Activated naive CD4-positive, alpha-beta T cell treated with anti-CD3 and anti-CD28 coated beads, Interleukin-2, amount 50 U/mL, for 72 hours (primary cell): ENCODE measurements around the gene NGRN. TPM values are rescaled to one million over a fixed set of nuclear protein-coding genes. Genes with fewer than 3 reads are reported as not detected.
"Not testable (repeated sequence)": the region's sequence is repeated elsewhere in the genome, so short reads cannot be mapped to it uniquely, and the experiment has no call there.

Experiments
- ATAC-seq, 2 donors: fragments of 150-1000 bp; cut with Tn5 transposase; 2 replicates each; pipeline ENCODE4 v1.10.0; 2021; ENCODE audit warnings: mild to moderate bottlenecking in 2 of 2, moderate library complexity in 2 of 2
- DNase-seq, 2 donors: peaks; one replicate each; pipeline ENCODE4 v3.0.0; 2021 to 2022; ENCODE audit warnings: low spot score in 2 of 2
- H3K27ac Mint-ChIP-seq, 2 donors: one replicate each; pipeline ENCODE4 v1.8.0; 2022; ENCODE audit warnings: mild to moderate bottlenecking in 2 of 2, mixed read lengths in 2 of 2
- H3K36me3 Mint-ChIP-seq, 2 donors: one replicate each; pipeline ENCODE4 v1.8.0; 2022; ENCODE audit warnings: mixed read lengths in 2 of 2
- H3K9me3 Mint-ChIP-seq, 2 donors: one replicate each; pipeline ENCODE4 v1.8.0; 2022; ENCODE audit warnings: mixed read lengths in 2 of 2
- total RNA-seq, 2 donors: library from RNA; stranded (reverse); gene quantifications; one replicate each; pipeline ENCODE4 v1.2.3, GENCODE V29; 2022

NGRN gene
- total RNA-seq, 2 donors from 2014 or later: 17.8 to 36.2 TPM

GRCh38 chr15:90294601-90295269 is 29.3 kb downstream of the NGRN start:
- Mint-ChIP-seq H3K9me3 (no peaks in the 10 kb centered on the region), H3K36me3 (no peaks in the 10 kb centered on the region), H3K27ac (no peak overlapping the region)
- DNase-seq: no peak
- ATAC-seq: no peak

GRCh38 chr15:90295270-90295648 is 29.8 kb downstream of the NGRN start:
- no peaks in the 10 kb centered on the region for H3K9me3 Mint-ChIP-seq
- no peak overlapping the region for H3K27ac Mint-ChIP-seq
- H3K36me3 Mint-ChIP-seq: no peaks in the 10 kb centered on the region
- no peak for ATAC-seq
- no peak for DNase-seq

- not testable (repeated sequence) for H3K36me3 Mint-ChIP-seq, H3K27ac Mint-ChIP-seq, H3K9me3 Mint-ChIP-seq, ATAC-seq, DNase-seq
These were observed 30.9 kb downstream of the NGRN start for GRCh38 chr15:90296316-90296884.

- H3K27ac Mint-ChIP-seq: no peak overlapping the region
- ATAC-seq (no peak), DNase-seq (no peak)
- H3K9me3 Mint-ChIP-seq: no peaks in the 10 kb centered on the region
- H3K36me3 Mint-ChIP-seq: no peaks in the 10 kb centered on the region
These were observed 31.5 kb downstream of the NGRN start for GRCh38 chr15:90297021-90297420.

GRCh38 chr15:90300541-90300940 is 35.1 kb downstream of the NGRN start:
- no peaks in the 10 kb centered on the region for H3K9me3 Mint-ChIP-seq
- H3K27ac Mint-ChIP-seq: no peak overlapping the region
- no peaks in the 10 kb centered on the region for H3K36me3 Mint-ChIP-seq

GRCh38 chr15:90300988-90301706 is 35.7 kb downstream of the NGRN start:
- Mint-ChIP-seq H3K36me3 (no peaks in the 10 kb centered on the region), H3K27ac (peak overlapping the region; percentile 38 to 77), H3K9me3 (no peaks in the 10 kb centered on the region)
- DNase-seq: peak; percentile 71 to 74
- peak; percentile 76 to 78 for ATAC-seq

More at GRCh38 chr15:90300541-90300940, 35.1 kb downstream of the NGRN start:
- no peak for DNase-seq
- ATAC-seq: no peak

- Mint-ChIP-seq H3K9me3 (no peaks in the 10 kb centered on the region), H3K27ac (peak overlapping the region in 1 of 2 donors; percentile 38), H3K36me3 (no peaks in the 10 kb centered on the region)
- ATAC-seq (no peak), DNase-seq (no peak)
These were observed 36.3 kb downstream of the NGRN start for GRCh38 chr15:90301707-90302300.

- not testable (repeated sequence) for H3K9me3 Mint-ChIP-seq, H3K36me3 Mint-ChIP-seq, DNase-seq, H3K27ac Mint-ChIP-seq, ATAC-seq
These were observed 39.9 kb downstream of the NGRN start for GRCh38 chr15:90305355-90305754.

GRCh38 chr15:90305932-90306331 is 40.5 kb downstream of the NGRN start:
- H3K27ac Mint-ChIP-seq: peak overlapping the region in 1 of 2 donors; percentile 70
- no peak for DNase-seq
- no peaks in the 10 kb centered on the region for H3K9me3 Mint-ChIP-seq
- ATAC-seq: no peak
- no peaks in the 10 kb centered on the region for H3K36me3 Mint-ChIP-seq

GRCh38 chr15:90306560-90306959 is 41.1 kb downstream of the NGRN start:
- no peaks in the 10 kb centered on the region for H3K9me3 Mint-ChIP-seq
- peak; percentile 78 to 81 for ATAC-seq
- peak overlapping the region in 1 of 2 donors; percentile 70 for H3K27ac Mint-ChIP-seq
- DNase-seq: peak in 1 of 2 donors; percentile 45
- H3K36me3 Mint-ChIP-seq: no peaks in the 10 kb centered on the region

GRCh38 chr15:90307661-90308060 is 42.2 kb downstream of the NGRN start:
- DNase-seq (no peak), ATAC-seq (peak in 1 of 2 donors; percentile 13)
- Mint-ChIP-seq H3K27ac (peak overlapping the region in 1 of 2 donors; percentile 46), H3K9me3 (no peaks in the 10 kb centered on the region), H3K36me3 (no peaks in the 10 kb centered on the region)

GRCh38 chr15:90309020-90309419 is 43.5 kb downstream of the NGRN start:
- H3K9me3 Mint-ChIP-seq: no peaks in the 10 kb centered on the region
- peak; percentile 43 to 44 for ATAC-seq
- H3K36me3 Mint-ChIP-seq: no peaks in the 10 kb centered on the region
- H3K27ac Mint-ChIP-seq: no peak overlapping the region
- DNase-seq: no peak

- ATAC-seq: no peak
- no peaks in the 10 kb centered on the region for H3K36me3 Mint-ChIP-seq
These were observed 50.0 kb downstream of the NGRN start for GRCh38 chr15:90315278-90315982.

GRCh38 chr15:90316139-90316538 is 50.7 kb downstream of the NGRN start:
- ATAC-seq: no peak
- Mint-ChIP-seq H3K27ac (no peak overlapping the region), H3K36me3 (no peaks in the 10 kb centered on the region), H3K9me3 (no peaks in the 10 kb centered on the region)
- DNase-seq: no peak

More at GRCh38 chr15:90315278-90315982, 50.0 kb downstream of the NGRN start:
- Mint-ChIP-seq H3K9me3 (no peaks in the 10 kb centered on the region), H3K27ac (no peak overlapping the region)
- DNase-seq: no peak

GRCh38 chr15:90318591-90318990 is 53.1 kb downstream of the NGRN start:
- H3K36me3 Mint-ChIP-seq: no peaks in the 10 kb centered on the region
- no peak for ATAC-seq
- H3K9me3 Mint-ChIP-seq: no peaks in the 10 kb centered on the region
- H3K27ac Mint-ChIP-seq: no peak overlapping the region
- DNase-seq: no peak

- H3K9me3 Mint-ChIP-seq: no peaks in the 10 kb centered on the region
- H3K27ac Mint-ChIP-seq: peak overlapping the region; percentile 48 to 77
- H3K36me3 Mint-ChIP-seq: no peaks in the 10 kb centered on the region
- DNase-seq (peak; percentile 71 to 73), ATAC-seq (peak; percentile 100)
These were observed 54.8 kb downstream of the NGRN start for GRCh38 chr15:90320062-90320884.
